ENCODE data around the gene ARHGDIG.

- peak; percentile 30 to 72 (median 42) for TF ChIP-seq CTCF (IDR thresholded peaks at IDR 0.05)
- peak; percentile 96 to 99 for TF ChIP-seq POLR2A (IDR thresholded peaks at IDR 0.05)
Measured at GRCh38 chr16:234468-235305, 45.7 kb upstream of the ARHGDIG start, which contains the start of gene FAM234A.
